ENCODE results near the gene NCOA7. TPM values are rescaled to one million over a fixed set of nuclear protein-coding genes. Genes with fewer than 3 reads are reported as not detected.
A peak's percentile ranks its signal among the peaks of the same experiment; 100 is the strongest.
"Not testable (repeated sequence)": the region's sequence is repeated elsewhere in the genome, so short reads cannot be mapped to it uniquely, and the experiment has no call there.

The NCOA7 gene
- total and polyA plus RNA-seq, 8 donors, result 7.4 to 66.7 (median 14.1) TPM

DNA sequence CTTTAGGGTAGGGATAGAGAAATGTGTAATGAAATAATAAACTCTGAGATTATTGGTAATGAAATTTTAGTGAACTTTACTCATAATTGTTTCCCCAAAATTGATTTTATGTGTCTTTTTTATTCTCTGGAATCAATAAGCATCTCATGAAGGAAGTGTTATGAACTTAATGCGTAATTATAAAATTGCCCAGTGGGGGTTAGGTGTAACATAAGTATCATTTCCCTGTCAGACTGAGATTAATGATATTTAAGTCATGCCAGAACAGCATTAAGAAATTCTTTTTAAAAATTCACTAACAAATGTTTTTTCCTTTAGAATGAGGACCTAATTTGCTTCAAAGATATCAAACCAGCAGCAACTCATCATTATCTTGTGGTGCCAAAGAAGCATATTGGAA is 175.8 kb downstream of the NCOA7 start:
- DNase-seq (no peak), ATAC-seq (no peak), FAIRE-seq (no peak)
- Histone ChIP-seq H3K27me3 (no peaks in the 10 kb centered on the region), H3K4me1 (peaks cover 0 to 12% (median 0%) of the 10 kb centered on the region in 3 donors), H3K4me3 (no peak overlapping the region), H3K36me3 (no peaks in the 10 kb centered on the region), H3K27ac (no peak overlapping the region), H3K9me3 (no peaks in the 10 kb centered on the region)
- TF ChIP-seq, protein P1, sequence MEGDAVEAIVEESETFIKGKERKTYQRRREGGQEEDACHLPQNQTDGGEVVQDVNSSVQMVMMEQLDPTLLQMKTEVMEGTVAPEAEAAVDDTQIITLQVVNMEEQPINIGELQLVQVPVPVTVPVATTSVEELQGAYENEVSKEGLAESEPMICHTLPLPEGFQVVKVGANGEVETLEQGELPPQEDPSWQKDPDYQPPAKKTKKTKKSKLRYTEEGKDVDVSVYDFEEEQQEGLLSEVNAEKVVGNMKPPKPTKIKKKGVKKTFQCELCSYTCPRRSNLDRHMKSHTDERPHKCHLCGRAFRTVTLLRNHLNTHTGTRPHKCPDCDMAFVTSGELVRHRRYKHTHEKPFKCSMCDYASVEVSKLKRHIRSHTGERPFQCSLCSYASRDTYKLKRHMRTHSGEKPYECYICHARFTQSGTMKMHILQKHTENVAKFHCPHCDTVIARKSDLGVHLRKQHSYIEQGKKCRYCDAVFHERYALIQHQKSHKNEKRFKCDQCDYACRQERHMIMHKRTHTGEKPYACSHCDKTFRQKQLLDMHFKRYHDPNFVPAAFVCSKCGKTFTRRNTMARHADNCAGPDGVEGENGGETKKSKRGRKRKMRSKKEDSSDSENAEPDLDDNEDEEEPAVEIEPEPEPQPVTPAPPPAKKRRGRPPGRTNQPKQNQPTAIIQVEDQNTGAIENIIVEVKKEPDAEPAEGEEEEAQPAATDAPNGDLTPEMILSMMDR (IDR thresholded peaks at IDR 0.05), result no peak
- intact Hi-C loops (cut with DNase I), result no loop called here
- WGBS, 2 donors, result 94 to 96% methylated on average over 1 of the region's 1 CpG

DNA sequence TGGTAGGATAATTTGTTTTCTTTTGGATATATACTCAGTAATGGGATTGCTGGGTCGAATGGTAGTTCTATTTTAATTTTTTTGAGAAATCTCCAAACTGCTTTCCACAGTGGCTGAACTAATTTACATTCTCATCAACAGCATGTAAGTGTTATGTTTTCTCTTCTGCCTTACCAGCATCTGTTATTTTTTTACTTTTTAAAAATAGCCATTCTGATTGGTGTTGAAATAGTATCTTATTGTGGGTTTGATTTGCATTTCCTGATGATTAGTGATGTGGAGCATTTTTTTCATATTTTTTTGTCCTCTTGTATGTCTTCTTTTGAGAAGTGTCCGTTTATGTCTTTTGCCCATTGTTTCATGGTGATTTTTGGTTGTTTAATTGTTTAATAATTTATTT is 177.7 kb downstream of the NCOA7 start:
- Histone ChIP-seq H3K27me3 (no peaks in the 10 kb centered on the region), H3K36me3 (no peaks in the 10 kb centered on the region), H3K9me3 (no peaks in the 10 kb centered on the region), H3K4me1 (peaks cover 0 to 7% (median 0%) of the 10 kb centered on the region in 3 donors), H3K4me3 (no peak overlapping the region), H3K27ac (no peak overlapping the region)
- TF ChIP-seq, protein P1 (IDR thresholded peaks at IDR 0.05), result no peak
- intact Hi-C loops (cut with DNase I), result no loop called here
- DNase-seq (no peak), FAIRE-seq (no peak), ATAC-seq (no peak)
- 80 to 85% methylated on average over 2 of the region's 2 CpGs for WGBS, 2 donors

DNA sequence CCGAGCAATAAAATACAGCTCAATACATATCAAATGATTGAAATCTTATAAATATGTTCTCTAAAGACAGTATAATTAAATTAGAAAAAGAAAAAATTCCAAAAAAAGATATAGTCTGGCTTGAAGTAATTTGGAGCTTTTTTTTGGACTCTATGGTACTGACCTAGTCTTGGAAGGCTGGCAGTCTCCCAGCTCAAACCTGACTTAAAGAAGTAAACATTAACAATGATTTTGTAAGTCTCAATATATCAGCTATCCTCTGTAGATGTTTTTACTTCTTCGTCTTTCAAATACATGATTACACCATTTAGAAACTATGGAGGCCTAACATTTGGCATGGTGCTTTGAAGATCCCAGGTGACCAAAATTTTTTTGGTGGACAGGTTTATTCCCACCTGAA is 180.0 kb downstream of the NCOA7 start:
- no peaks in the 10 kb centered on the region for H3K9me3 ChIP-seq
- H3K4me3 ChIP-seq, result no peak overlapping the region
- TF ChIP-seq, protein P1 (IDR thresholded peaks at IDR 0.05), result no peak
- no peaks in the 10 kb centered on the region for H3K27me3 ChIP-seq
- peaks cover 0 to 3% (median 0%) of the 10 kb centered on the region in 3 donors for H3K36me3 ChIP-seq
- no peak for ATAC-seq
- WGBS, 2 donors, result 0 to 52% methylated on average over 2 of the region's 2 CpGs
- no peak for DNase-seq
- no peak overlapping the region for H3K27ac ChIP-seq
- intact Hi-C loops (cut with DNase I), result no loop called here
- no peaks in the 10 kb centered on the region for H3K4me1 ChIP-seq
- no peak for FAIRE-seq

DNA sequence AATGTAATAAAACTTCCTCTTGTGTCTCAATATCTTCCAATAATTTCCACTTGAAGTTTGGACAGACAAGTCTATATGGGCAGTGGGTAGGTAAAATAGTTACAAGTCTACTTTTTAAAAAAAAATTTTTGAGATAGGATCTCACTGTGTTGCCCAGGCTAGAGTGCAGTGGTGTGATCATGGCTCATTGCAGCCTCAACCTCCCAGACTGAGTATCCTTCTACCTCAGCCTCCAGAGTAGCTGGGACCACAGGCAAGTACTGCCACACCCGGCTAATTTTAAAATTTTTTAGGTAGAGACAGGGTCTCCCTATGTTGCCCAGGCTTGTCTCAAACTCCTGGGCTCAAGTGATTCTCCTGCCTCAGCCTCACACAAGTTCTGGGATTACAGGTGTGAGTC is 181.7 kb downstream of the NCOA7 start:
- H3K27ac ChIP-seq; ATAC-seq; H3K4me1 ChIP-seq; FAIRE-seq; DNase-seq; H3K27me3 ChIP-seq; H3K9me3 ChIP-seq; H3K36me3 ChIP-seq; H3K4me3 ChIP-seq; intact Hi-C loops (cut with DNase I): not testable (repeated sequence)
- WGBS, 2 donors, result 83 to 91% methylated on average over 1 of the region's 1 CpG

DNA sequence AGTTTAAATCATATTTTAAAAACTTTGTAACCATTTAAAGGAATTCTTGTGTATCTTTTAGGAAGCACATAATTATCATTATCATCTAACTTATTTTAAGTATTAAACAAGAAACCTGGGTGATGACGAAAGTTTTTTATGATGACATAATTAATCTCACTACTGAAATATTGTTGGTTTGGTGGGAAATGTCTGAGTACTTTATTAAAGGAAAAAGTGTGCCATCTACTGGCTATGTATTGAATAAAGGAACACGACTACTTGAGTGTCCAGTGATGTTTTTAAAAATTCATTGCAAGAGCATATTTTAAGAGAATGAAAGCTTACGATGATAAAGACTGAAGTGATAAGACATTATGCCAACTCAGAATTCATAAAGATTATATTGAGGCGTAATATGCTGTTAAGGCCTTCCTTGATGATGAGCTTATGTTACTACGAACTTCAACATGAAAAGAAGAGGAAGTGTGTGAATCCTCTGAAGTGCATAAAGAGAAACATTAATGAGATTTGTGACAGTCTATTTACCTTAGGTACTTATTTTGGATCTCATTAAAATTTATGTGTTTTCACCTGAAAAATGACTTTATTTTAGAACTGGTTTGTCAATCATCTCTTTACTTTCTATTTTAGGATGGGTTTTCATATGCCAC is 183.6 kb downstream of the NCOA7 start:
- no peak overlapping the region for H3K27ac ChIP-seq
- ATAC-seq (peak; percentile 68 to 83 (median 78)), DNase-seq (no peak), FAIRE-seq (peak; percentile 92)
- whole genome bisulfite sequencing, 2 donors, result 27 to 31% methylated on average over 5 of the region's 5 CpGs
- no peaks in the 10 kb centered on the region for H3K4me1 ChIP-seq
- H3K9me3 ChIP-seq, result no peaks in the 10 kb centered on the region
- intact Hi-C loops (cut with DNase I), result no loop called here
- TF ChIP-seq, protein P1 (IDR thresholded peaks at IDR 0.05), result peak; percentile 12 to 37 (median 28)
- H3K36me3 ChIP-seq, result peaks cover 0 to 5% (median 0%) of the 10 kb centered on the region in 3 donors
- no peak overlapping the region for H3K4me3 ChIP-seq
- no peaks in the 10 kb centered on the region for H3K27me3 ChIP-seq

Measured in pancreas (tissue), 10 donors.